Peyer's patch (tissue), 4 donors: ENCODE measurements around the gene RPL36AL.

Source experiments
- CTCF ChIP-seq, 6 experiments: fragments of 450-650 bp in 4 of 6; fragments of 200-600 bp in 2 of 6; sonication (generic) in 1 of 6; IDR thresholded peaks; one replicate each; pipeline ENCODE4 v1.5.1; 2017 to 2019; ENCODE audit warnings: antibody characterized with exemption in 6 of 6, mild to moderate bottlenecking in 3 of 6, moderate library complexity in 1 of 6
- POLR2A ChIP-seq, 2 donors: fragments of 450-650 bp; IDR thresholded peaks; one replicate each; pipeline ENCODE4 v1.5.1; 2017; ENCODE audit warnings: antibody characterized with exemption in 2 of 2, mild to moderate bottlenecking in 2 of 2, moderate library complexity in 2 of 2

- TF ChIP-seq CTCF (IDR thresholded peaks at IDR 0.05) (no peak), POLR2A (IDR thresholded peaks at IDR 0.05) (no peak)
Observed at GRCh38 chr14:49598189-49598484, 22.3 kb downstream of the RPL36AL start.
